GM12801 (cell line): Measurements from ENCODE around the gene WNT7A.

ENCODE experiments used
- CTCF ChIP-seq: IDR thresholded peaks from one replicate; pipeline ENCODE4 v1.5.1; 2011; ENCODE audit warnings: control low read depth; ENCODE audit not compliant: insufficient read length; ENCODE audit errors: extremely low read depth

The WNT7A gene

GRCh38 chr3:13881536-13882410 is 1.9 kb upstream of the WNT7A start:
- TF ChIP-seq CTCF: no peak

- no peak for TF ChIP-seq CTCF
These were observed 913 bp upstream of the WNT7A start for GRCh38 chr3:13880811-13881156.

GRCh38 chr3:13879102-13879945 is 547 bp downstream of the WNT7A start:
- TF ChIP-seq CTCF: no peak

GRCh38 chr3:13878281-13879101 is 1.4 kb downstream of the WNT7A start:
- TF ChIP-seq CTCF: no peak

- TF ChIP-seq CTCF: no peak
These were observed 2.0 kb downstream of the WNT7A start for GRCh38 chr3:13877911-13878280.

- TF ChIP-seq CTCF: no peak
These were observed 3.3 kb downstream of the WNT7A start for GRCh38 chr3:13876451-13877100.

GRCh38 chr3:13874891-13875290 is 5.0 kb downstream of the WNT7A start:
- no peak for TF ChIP-seq CTCF
